HepG2 (cell line): ENCODE results near the gene ANKRD12. TPM values are rescaled to one million over a fixed set of nuclear protein-coding genes. Genes with fewer than 3 reads are reported as not detected.

Source experiments
- ATAD3A ChIP-seq: sonication (generic); formaldehyde crosslinking; IDR thresholded peaks from 2 replicates; pipeline ENCODE4 v1.4.0; 2020; ENCODE audit warnings: missing genetic modification reagents
- ATF3 ChIP-seq: sonication (generic); formaldehyde crosslinking; IDR thresholded peaks from 2 replicates; pipeline ENCODE4 v1.4.0; 2020; ENCODE audit warnings: missing genetic modification reagents
- BRF2 ChIP-seq: sonication (generic); formaldehyde crosslinking; IDR thresholded peaks from 2 replicates; pipeline ENCODE4 v1.8.1; 2022; ENCODE audit warnings: mild to moderate bottlenecking, missing genetic modification reagents
- CENPT ChIP-seq: sonication (generic); formaldehyde crosslinking; IDR thresholded peaks from 2 replicates; pipeline ENCODE4 v1.8.0; 2022; ENCODE audit warnings: low read depth, mild to moderate bottlenecking, moderate library complexity, missing genetic modification reagents
- FOXA3 ChIP-seq: IDR thresholded peaks from 2 replicates; pipeline ENCODE4 v1.6.1; 2016; ENCODE audit warnings: missing genetic modification reagents, missing compliant biosample characterization
- GATAD2A ChIP-seq: IDR thresholded peaks from 2 replicates; pipeline ENCODE4 v1.6.1; 2016
- KAT8 ChIP-seq: IDR thresholded peaks from 2 replicates; pipeline ENCODE4 v1.6.1; 2016; ENCODE audit warnings: missing genetic modification reagents, missing compliant biosample characterization
- KDM5B ChIP-seq: sonication (generic); formaldehyde crosslinking; IDR thresholded peaks from 2 replicates; pipeline ENCODE4 v1.4.0; 2020; ENCODE audit warnings: missing genetic modification reagents, mild to moderate bottlenecking, borderline replicate concordance
- MBNL3 ChIP-seq: fragments of 250-450 bp; sonication (Bioruptor Pico); conservative IDR thresholded peaks from 2 replicates; pipeline ENCODE4 v1.8.0; 2022; ENCODE audit warnings: mild to moderate bottlenecking, inconsistent platforms
- NCOA1 ChIP-seq: sonication (generic); formaldehyde crosslinking; IDR thresholded peaks from 2 replicates; pipeline ENCODE4 v1.9.0; 2021; ENCODE audit warnings: missing genetic modification reagents
- PRDM15 ChIP-seq: sonication (generic); formaldehyde crosslinking; IDR thresholded peaks from 2 replicates; pipeline ENCODE4 v1.4.0; 2020; ENCODE audit warnings: missing genetic modification reagents
- SOX6 ChIP-seq, 2 experiments: fragments of 450-650 bp in 1 of 2; sonication (generic) in 1 of 2; formaldehyde crosslinking in 1 of 2; IDR thresholded peaks; 2 replicates each; pipeline versions ENCODE4 v1.4.0 to v1.6.1; 2017 to 2020; ENCODE audit warnings: antibody characterized with exemption in 1 of 2, mild to moderate bottlenecking in 1 of 2, missing genetic modification reagents in 1 of 2
- SUZ12 ChIP-seq: fragments of 150-350 bp; IDR thresholded peaks from 2 replicates; pipeline ENCODE4 v1.6.1; 2014; ENCODE audit warnings: low read depth, low read length
- ZBTB44 ChIP-seq: sonication (generic); formaldehyde crosslinking; IDR thresholded peaks from 2 replicates; pipeline ENCODE4 v1.4.0; 2020; ENCODE audit warnings: missing genetic modification reagents
- ZKSCAN5 ChIP-seq: sonication (generic); formaldehyde crosslinking; IDR thresholded peaks from 2 replicates; pipeline ENCODE4 v1.5.1; 2020; ENCODE audit warnings: mild to moderate bottlenecking, missing genetic modification reagents
- ZNF234 ChIP-seq: sonication (generic); formaldehyde crosslinking; conservative IDR thresholded peaks from 2 replicates; pipeline ENCODE4 v1.5.1; 2020; ENCODE audit warnings: mild to moderate bottlenecking, missing genetic modification reagents
- ZNF326 ChIP-seq: sonication (generic); formaldehyde crosslinking; IDR thresholded peaks from 2 replicates; pipeline ENCODE4 v1.4.0; 2020; ENCODE audit warnings: missing genetic modification reagents, borderline replicate concordance
- ZNF547 ChIP-seq: sonication (generic); formaldehyde crosslinking; IDR thresholded peaks from 2 replicates; pipeline ENCODE4 v1.5.1; 2020; ENCODE audit warnings: mild to moderate bottlenecking, missing genetic modification reagents
- ZNF552 ChIP-seq: sonication (generic); formaldehyde crosslinking; IDR thresholded peaks from 2 replicates; pipeline ENCODE4 v1.9.0; 2022; ENCODE audit warnings: missing genetic modification reagents, mild to moderate bottlenecking, borderline replicate concordance
- ZNF576 ChIP-seq: sonication (generic); formaldehyde crosslinking; IDR thresholded peaks from 2 replicates; pipeline ENCODE4 v1.4.0; 2020; ENCODE audit warnings: mild to moderate bottlenecking, missing genetic modification reagents
- ZNF709 ChIP-seq: sonication (generic); formaldehyde crosslinking; IDR thresholded peaks from 2 replicates; pipeline ENCODE4 v1.5.0; 2020; ENCODE audit warnings: mild to moderate bottlenecking, missing genetic modification reagents
- ZNF782 ChIP-seq: sonication (generic); formaldehyde crosslinking; IDR thresholded peaks from 2 replicates; pipeline ENCODE4 v1.4.0; 2020; ENCODE audit warnings: missing genetic modification reagents, mild to moderate bottlenecking, borderline replicate concordance
- ZNF792 ChIP-seq: IDR thresholded peaks from 2 replicates; pipeline ENCODE4 v1.6.1; 2016
- ZSCAN22 ChIP-seq: sonication (generic); formaldehyde crosslinking; IDR thresholded peaks from 2 replicates; pipeline ENCODE4 v1.4.0; 2020; ENCODE audit warnings: mild to moderate bottlenecking, missing genetic modification reagents
- polyA plus RNA-seq, 8 experiments: library from polyadenylated mRNA; depleted of rRNA in 3 of 8; stranded (reverse) in 7 of 8; unstranded in 1 of 8; fragments of >200 nt; fragmentation: Illumina TruSeq in 4 of 8; extraction: Trizol in 4 of 8; gene quantifications; 2 replicates each; pipeline versions ENCODE4 v1.2.1 to v1.2.3, GENCODE V29; 2011 to 2016; ENCODE audit warnings: low read depth in 4 of 8, missing spikeins in 1 of 8, mixed read lengths in 1 of 8; ENCODE audit not compliant: insufficient read depth in 1 of 8
- total RNA-seq, 5 experiments: library from RNA; depleted of rRNA; stranded (reverse); fragments of >200 nt; fragmentation: Illumina TruSeq; extraction: Trizol; gene quantifications; 2 replicates each; pipeline ENCODE4 v1.2.3, GENCODE V29; 2016; ENCODE audit warnings: low read depth in 1 of 5

The ANKRD12 gene
- total and polyA plus RNA-seq, 2 of the 13 experiments (the other 11 are each of a cell fraction or from before 2014, with no cell fraction given): 6.0 to 23.2 TPM

- TF ChIP-seq ZNF782 (peak; percentile 84; the same call in 1 of the 2 replicates), FOXA3 (CRISPR knock-in tag) (no peak), ZNF792 (CRISPR knock-in tag) (0 out of 2 replicates have a peak, but pooled peaks have one; percentile 31), SOX6 (IDR thresholded peaks at IDR 0.05) (no peak), SOX6 (CRISPR knock-in tag; IDR thresholded peaks at IDR 0.05) (peak; percentile 36), ATAD3A (CRISPR knock-in tag) (no peak), SUZ12 (peak; percentile 23; the same call in 1 of the 2 replicates), ZNF547 (CRISPR knock-in tag) (peak; percentile 56; the same call in 1 of the 2 replicates), NCOA1 (CRISPR knock-in tag) (no peak), ATF3 (no peak), ZBTB44 (CRISPR knock-in tag) (no peak; the same call in 1 of the 2 replicates), PRDM15 (CRISPR knock-in tag) (peak; percentile 45), ZNF576 (CRISPR knock-in tag) (no peak), BRF2 (CRISPR knock-in tag) (peak; percentile 79; the same call in 1 of the 2 replicates), ZNF326 (CRISPR knock-in tag) (no peak), CENPT (no peak), ZNF552 (CRISPR knock-in tag) (no peak), KAT8 (CRISPR knock-in tag) (peak; percentile 70), ZKSCAN5 (CRISPR knock-in tag) (no peak), GATAD2A (CRISPR knock-in tag) (no peak), ZNF234 (no peak), MBNL3 (CRISPR knock-in tag) (no peak), ZSCAN22 (CRISPR knock-in tag) (no peak), KDM5B (peak; percentile 88; the same call in 1 of the 2 replicates), ZNF709 (CRISPR knock-in tag) (no peak)
Measured at GRCh38 chr18:9102508-9103375, 33.8 kb upstream of the ANKRD12 start, which contains the start of gene NDUFV2 (continued).
